Left ventricle myocardium superior (tissue), 1 donor: ENCODE results near the gene EI24. TPM values are rescaled to one million over a fixed set of nuclear protein-coding genes. Genes with fewer than 3 reads are reported as not detected.

Source experiments
- ATAC-seq: fragments of 200-7000 bp; cut with Tn5 transposase; one replicate; pipeline ENCODE4 v1.9.1; 2020; ENCODE audit warnings: mild to moderate bottlenecking, moderate library complexity
- DNase-seq: peaks from one replicate; pipeline ENCODE4 v3.0.0-alpha.2; 2020
- intact Hi-C: fragments of 100-400 bp; cut with micrococcal nuclease; formaldehyde crosslinking; loops from one replicate; pipeline ENCODE4 v1.11.0; 2022
- total RNA-seq: library from RNA; stranded (reverse); fragmentation: NEBNext Ultra II Directional; extraction: Animal tissue kit (Norgen Biotek cat#: 25700); gene quantifications from one replicate; pipeline ENCODE4 v1.2.1, GENCODE V29; 2021
- donor health status: DM: no; HTN: yes; CAD: no; lungs with severe emphysema.

The EI24 gene
- total RNA-seq, 1 donor from 2014 or later: 63.0 TPM

DNA sequence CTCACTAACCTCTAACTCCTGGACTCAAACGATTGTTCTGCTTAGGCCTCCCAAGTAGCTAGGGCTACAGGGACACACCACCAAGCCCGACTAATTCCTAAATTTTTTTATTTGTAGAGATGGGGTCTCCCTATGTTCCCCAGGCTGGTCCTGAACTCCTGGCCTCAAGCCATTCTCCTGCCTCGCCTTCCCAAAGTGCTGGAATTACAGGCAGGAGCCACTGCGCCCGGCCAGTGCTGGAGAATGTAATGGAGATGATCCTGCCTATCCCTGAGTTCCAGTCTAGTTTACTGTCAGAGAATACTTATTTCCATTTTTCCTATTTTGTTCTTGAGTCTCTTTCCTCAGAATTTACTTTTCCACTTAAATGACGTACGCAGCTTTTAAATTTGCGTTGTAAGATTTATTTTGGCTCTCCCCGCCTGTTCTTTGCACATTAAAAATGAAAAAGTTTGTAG lies 55.5 kb downstream of the EI24 start, which contains the start of gene CHEK1:
CHEK1 (plus strand) TSS at position 408 of the 458 bp plus-strand sequence. CDS start 1,606 bp downstream, outside the sequence.
- no peak for DNase-seq
- no peak for ATAC-seq

DNA sequence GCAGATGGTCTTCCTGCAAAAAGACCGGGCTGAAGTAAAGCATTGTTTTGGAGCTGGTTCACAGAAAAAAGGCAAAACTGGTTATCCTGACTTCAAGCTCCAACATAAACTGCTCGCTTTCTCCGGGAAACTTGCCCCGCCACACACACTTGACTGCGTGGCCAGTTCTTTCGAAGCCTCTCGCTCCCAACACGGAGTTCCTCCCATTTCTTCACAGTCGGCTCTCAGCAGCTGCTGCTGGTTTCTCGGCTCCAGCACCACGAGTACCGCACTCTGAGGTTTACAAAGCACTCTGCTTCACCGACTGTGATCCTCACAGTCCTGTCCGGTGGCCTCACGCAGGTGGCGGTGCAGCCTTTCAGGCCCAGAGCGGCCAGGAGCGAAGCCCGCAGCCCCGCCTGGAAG lies 56.0 kb downstream of the EI24 start:
- ATAC-seq (peak; percentile 66), DNase-seq (no peak)
- intact Hi-C loops: no loop called here

More for the DNA sequence above, 55.5 kb downstream of the EI24 start, which contains the start of gene CHEK1:
- intact Hi-C loops: no loop called here

DNA sequence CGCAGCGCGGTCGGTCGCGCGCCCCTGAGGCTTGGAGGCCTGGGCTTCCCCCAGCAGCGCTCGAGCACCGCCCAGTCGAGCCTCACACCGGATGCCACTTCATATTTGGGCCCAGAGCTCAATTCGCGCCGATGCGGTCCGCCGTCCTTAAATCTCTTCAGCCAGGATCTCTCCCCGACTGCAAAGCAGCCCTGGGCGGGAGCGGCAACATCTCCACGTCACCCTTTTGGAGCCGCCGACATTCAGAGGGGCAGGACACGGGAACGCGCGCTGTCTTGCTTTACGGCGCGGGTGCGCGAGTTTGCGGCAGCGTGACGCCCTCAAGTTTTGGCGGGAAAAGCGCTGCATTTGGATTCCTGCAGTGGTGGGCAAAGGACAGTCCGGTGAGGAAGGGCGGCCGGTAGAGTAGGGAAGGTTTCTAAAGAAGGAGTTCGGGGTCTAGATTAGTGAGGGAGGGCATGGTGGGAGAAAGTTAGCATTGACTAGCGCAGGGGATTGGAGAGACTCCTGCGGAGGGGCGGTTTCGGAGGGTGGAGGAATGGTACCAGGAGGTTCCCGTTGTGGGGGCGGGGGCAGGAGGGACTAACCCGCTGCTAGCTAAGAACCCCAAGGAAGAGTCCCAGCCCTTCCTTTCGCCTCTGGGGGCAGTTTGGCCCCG lies 56.5 kb downstream of the EI24 start:
- intact Hi-C loops: no loop called here
- DNase-seq: peak; percentile 92
- ATAC-seq: peak; percentile 97

DNA sequence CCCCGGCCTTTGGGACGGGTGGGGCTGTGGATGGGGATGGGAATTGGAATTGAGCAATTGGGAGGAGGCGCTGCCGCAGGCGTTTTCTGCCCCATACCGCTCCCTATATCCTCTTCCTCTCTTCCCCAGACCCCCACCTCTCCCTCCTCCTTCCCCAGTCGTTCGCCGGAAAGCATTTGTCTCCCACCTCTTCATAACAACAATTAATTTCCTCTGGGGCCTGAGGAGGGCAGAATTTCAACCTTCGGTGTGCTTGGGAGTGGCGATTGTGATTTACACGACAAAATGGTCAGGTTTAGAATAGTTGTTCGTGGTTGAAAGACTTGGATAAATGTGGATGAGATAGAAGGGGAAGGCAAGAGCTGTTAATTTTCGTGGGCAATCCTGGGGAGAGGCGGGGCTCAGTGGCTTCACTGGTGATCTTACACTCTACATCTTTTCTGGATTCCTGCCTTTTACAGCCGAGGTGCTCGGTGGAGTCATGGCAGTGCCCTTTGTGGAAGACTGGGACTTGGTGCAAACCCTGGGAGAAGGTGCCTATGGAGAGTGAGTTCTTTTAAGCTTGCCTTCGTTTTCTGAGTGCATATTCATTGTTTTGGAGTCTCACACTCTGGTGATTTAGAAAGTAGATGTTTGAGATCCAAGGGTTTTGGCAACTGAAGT lies 57.1 kb downstream of the EI24 start:
- ATAC-seq: peak; percentile 13
- intact Hi-C loops: no loop called here
- peak; percentile 52 for DNase-seq

DNA sequence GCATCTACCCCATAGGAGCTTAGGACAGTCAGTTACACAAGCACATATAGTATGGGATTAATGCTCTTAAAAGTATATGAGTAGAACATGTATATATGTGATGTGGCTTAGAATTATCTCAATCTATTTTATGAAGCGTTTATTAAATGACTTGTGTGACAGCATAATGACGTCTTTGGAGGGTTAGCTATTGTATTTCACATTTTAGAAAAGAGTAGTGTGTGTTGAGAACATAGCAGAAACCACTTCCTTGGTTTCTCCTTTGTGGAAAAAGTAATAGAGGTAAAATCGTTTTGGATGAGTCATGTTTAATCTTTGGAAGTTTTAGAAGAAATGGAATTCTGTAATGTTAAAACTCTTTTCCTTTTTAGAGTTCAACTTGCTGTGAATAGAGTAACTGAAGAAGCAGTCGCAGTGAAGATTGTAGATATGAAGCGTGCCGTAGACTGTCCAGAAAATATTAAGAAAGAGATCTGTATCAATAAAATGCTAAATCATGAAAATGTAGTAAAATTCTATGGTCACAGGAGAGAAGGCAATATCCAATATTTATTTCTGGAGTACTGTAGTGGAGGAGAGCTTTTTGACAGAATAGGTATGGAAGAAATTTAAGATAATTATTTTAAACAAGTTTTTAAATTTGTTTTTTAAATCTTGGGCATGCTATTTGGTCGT lies 58.1 kb downstream of the EI24 start:
- intact Hi-C loops: no loop called here
- ATAC-seq (no peak), DNase-seq (no peak)

Other genes starting within 250 kb of the EI24 start
- gene FEZ1, start 73.2 kb upstream of the EI24 start, total RNA-seq: 49.9 TPM
- 58.6 TPM for gene STT3A, start 23.4 kb downstream of the EI24 start, total RNA-seq
- 1.5 TPM for gene CHEK1, start 55.7 kb downstream of the EI24 start, total RNA-seq
- not detected for gene ACRV1, start 111.4 kb downstream of the EI24 start, total RNA-seq
- gene PATE1, start 176.8 kb downstream of the EI24 start, total RNA-seq: not detected
- not detected for gene PATE2, start 209.4 kb downstream of the EI24 start, total RNA-seq
- not detected for gene PATE3, start 218.7 kb downstream of the EI24 start, total RNA-seq